GM21619 (cell line): ENCODE results near the gene NSMCE4A.
"Not testable (repeated sequence)": the region's sequence is repeated elsewhere in the genome, so short reads cannot be mapped to it uniquely, and the experiment has no call there.

Experiments
- ATAC-seq: cut with Tn5 transposase; IDR thresholded peaks from one replicate; pipeline ENCODE4 v1.9.1; 2021; ENCODE audit not compliant: unreplicated experiment

Gene NSMCE4A

DNA sequence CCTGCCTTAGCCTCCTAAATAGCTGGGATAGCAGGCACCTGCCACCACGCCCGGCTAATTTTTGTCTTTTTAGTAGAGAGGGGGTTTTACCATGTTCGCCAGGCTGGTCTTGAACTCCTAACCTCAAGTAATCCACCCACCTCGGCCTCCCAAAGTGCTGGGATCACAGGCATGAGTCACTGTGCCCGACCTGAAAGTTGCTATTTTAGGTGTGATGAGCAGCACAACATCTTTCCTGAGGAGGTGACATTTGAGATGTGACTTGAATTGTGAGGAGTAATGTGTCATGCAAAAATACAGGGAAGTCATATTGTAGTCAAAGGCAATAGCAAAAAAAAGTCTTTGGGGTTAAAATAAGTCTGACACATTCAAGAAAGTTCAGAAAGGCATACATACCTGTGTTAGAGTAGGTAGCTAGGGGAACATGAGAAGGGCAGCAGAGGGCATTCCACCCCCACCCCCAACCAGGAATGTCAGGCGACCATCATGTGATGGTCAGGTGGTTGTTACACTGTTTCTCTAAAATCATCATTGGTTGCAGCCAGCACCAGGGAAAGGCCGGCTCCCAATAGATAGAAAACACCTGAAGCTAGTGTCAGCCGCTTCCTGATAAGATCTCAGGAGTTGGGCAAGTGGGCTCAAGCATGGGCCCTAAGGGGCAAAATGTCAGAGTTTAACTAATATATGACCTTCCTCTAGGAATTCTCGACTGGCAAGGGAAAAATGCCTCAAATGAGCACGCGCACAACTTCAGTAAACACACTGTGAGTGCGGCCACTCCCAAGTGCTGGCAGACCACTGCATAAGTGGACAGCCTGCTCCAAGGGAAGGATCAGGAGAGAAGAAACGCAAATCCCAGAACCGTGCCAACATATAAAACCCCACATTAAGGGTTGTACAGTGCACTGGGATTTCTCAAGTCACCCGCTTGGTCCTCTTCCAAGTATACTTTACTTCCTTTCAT lies 13.6 kb upstream of the NSMCE4A start, which contains the start of gene TACC2:
TACC2 (plus strand) TSS at position 803 of the 964 bp plus-strand sequence. CDS start 32,819 bp downstream, outside the sequence.
- ATAC-seq: no peak

GRCh38 chr10:121984463-121984862 lies 9.4 kb upstream of the NSMCE4A start:
- no peak for ATAC-seq

- ATAC-seq: no peak
These were observed 8.8 kb upstream of the NSMCE4A start for GRCh38 chr10:121983852-121984251.

DNA sequence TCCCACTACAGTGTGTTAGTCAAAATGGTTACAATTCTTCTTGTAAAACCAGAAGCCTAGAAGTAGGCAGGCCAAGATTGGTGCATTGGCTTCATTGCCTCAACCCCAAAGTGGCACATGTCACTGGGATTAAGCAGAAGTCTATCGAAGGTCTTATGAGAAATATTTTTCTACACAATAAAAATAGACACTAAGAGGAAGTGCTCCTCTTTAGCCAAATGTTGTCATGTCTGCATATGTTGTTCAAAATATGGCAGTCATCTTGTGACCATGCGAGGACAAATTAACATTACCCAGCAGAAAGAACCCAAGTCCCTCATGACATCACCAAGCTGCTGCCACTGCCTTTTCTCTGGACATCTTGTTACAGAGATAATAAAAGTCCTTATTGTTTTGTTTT lies 6.3 kb upstream of the NSMCE4A start:
- no peak for ATAC-seq

GRCh38 chr10:121978511-121978910 lies 3.5 kb upstream of the NSMCE4A start:
- ATAC-seq: no peak

GRCh38 chr10:121976607-121977006 lies 1.6 kb upstream of the NSMCE4A start:
- no peak for ATAC-seq

- ATAC-seq: no peak
These were observed 474 bp upstream of the NSMCE4A start for GRCh38 chr10:121975295-121976086.

DNA sequence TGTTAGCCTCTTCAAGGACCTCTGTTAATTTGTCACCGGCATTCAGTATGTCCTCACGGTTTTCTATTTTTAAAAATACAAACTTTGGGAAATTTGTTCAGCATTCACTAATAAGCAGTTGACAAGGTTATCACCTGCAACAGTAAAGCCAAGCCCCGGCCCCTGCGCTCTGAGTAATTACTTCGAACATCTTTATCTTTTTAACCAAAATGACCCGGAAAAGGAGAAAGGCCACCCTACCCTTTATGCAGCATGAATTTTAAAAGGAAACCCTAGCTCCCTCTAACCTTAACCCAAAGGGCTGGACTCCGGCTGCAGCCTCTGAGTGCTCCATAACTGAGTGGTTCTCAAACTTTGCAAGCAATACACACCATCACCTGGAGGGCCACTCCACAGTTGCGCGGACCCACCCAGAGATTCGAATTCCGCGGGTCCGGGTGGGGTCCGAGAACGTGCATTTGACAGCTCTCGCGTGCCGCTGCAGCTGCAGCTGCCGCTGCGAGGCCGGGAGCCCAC lies 940 bp downstream of the NSMCE4A start:
- ATAC-seq: no peak

GRCh38 chr10:121969086-121969485 lies 5.9 kb downstream of the NSMCE4A start:
- not testable (repeated sequence) for ATAC-seq

DNA sequence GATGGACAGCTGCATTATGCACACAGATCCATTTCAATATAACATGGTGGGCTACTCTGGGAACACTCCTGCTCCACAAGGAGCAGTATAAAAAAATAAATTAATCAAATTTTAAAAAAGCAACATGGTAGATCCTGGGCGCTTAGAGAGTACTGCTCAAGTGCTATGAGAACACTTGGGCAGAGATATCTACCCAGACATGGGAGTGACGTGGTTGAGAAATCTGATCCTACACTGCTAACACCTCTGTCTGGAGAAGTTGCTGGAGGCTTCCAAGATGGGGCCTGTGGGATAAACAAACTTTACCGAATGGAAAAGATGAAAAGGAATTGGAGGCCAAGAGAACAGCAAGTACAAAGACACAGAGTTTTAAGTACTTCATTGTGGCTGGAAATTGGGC lies 9.0 kb downstream of the NSMCE4A start:
- ATAC-seq: no peak

DNA sequence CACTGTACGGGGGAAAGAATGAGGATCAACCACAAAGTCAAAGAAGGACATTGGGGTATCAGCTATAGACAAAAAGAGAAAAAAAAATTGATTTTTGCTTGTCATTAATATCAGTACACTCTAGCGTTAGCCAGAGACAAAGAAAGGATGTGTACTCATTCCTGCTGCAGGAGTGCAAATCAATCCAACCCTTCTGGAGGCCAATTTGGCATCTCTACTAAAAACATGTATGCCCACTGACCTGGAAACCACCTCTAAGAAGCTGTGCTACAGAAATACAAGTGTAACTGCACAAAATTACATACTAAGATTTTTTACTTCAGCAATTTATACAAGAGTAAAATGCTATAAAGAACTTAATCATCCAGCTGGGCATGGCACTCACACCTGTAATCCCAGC lies 13.6 kb downstream of the NSMCE4A start:
- ATAC-seq: no peak

GRCh38 chr10:121959671-121960070 lies 15.3 kb downstream of the NSMCE4A start:
- no peak for ATAC-seq

- ATAC-seq: no peak
These were observed 18.6 kb downstream of the NSMCE4A start for GRCh38 chr10:121956111-121957061.

DNA sequence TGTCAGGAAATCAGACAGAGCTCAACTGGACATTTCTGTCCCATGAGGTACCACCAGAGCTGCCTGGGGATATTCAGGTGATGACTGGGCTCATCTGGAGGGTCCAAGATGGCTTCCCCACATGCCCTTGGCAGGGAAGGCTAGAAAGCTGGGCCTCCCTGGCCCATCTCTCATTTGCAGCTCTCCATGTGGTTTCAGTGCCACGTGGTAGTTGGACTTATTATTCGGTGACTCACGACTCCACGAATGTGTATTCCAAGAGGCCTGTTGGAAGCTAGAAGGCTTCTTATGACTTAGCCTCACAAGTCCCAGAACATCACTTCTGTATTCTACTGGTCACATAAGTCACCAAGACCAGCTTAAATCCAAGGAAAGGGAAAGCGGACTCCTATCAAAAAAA lies 22.8 kb downstream of the NSMCE4A start:
- no peak for ATAC-seq

GRCh38 chr10:121949451-121949850 lies 25.6 kb downstream of the NSMCE4A start:
- no peak for ATAC-seq

- no peak for ATAC-seq
These were observed 26.0 kb downstream of the NSMCE4A start for GRCh38 chr10:121949049-121949448.

DNA sequence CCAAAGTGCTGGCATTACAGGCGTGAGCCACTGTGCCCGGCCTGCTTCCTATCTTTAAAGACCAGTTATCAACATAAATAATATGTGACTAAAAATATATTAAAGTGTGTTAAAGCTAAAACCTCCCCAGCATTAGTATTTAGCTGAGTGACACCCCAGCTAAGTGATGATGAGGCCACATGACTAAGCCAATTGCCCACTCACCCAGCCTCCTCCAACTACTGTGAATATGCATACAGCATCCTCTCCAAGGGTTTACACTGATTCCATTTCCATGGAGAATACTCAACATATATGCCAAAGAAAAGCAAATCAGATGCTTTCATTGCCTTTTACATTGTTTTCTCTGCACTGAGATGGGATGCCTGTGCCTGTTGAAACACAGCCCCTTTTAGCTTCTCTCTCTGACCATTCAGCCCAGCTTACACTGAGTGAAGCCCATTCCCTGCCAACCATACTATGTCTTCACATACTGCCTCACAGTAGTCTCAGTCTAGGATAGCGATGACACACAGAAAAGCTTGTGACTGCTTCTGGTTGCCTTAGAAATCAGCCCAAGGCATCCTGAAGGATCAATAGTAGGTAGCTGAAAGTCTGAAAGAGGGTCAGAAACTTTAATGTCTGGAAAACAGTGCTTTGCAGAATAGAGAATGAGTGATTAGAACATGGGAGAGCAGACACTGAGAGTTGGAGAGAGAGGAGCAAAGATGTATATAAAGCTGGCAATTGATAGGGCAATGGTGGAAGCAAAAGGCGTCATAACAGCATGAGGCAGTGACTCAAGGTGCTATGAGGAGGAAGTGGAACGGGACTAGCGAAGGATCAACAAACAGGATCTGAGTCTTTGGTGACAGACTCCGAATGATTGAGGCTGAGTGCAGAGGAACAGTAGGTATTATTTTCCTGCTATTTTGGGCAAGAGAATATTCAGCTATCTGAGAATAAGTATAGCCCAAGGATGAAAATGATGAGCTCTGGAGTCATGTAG lies 27.4 kb downstream of the NSMCE4A start:
- no peak for ATAC-seq

DNA sequence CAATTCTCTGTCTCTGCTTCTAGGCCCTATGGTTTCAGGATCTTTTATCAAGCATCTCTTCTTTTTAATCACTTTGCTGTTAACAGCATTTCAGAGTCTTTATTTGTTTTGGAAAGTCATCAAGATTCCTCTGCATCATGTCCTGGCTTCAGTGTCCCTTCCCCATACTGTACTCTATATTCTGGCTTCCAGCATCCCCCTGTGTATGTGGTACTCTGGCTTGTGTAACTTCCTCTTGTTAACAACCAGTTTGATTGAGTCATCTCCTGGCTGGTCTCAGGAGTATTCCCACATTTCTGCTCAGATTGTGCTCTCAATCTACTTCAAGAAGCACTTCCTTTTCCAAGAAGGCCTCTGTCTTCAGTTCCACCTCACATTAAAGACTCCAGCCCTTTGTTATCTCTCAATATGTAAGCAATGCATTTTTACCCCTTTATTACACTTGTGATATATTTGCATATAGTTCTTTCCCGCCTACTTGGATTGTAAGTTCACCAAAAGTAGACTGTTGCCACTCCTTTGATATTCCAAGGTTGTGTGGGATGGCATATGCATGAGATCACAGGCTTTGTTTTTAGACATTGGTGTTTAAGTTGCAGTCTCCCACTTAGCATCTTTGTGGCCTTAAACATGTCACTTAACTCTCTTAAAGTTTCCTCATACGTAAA lies 32.1 kb downstream of the NSMCE4A start:
- ATAC-seq: no peak

DNA sequence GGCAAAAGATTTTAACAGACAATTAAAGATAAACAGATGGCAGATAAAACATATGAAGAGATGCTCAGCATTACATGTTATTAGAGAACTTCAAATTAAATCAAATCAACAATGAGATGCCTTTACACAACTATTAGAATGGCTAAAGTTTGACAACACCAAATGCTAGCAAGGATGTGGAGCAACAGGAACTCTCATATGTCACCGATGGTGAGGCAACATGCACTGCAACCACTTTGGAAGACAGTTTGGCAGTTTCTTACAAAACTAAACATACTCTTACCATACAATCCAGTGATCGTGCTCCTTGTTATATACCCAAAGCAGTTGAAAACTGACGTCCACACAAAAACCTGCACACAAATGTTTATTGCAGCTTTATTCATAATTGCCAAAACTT lies 33.5 kb downstream of the NSMCE4A start:
- no peak for ATAC-seq
